Aorta (tissue), 5 donors: ENCODE measurements around the gene SERINC5. TPM values are rescaled to one million over a fixed set of nuclear protein-coding genes. Genes with fewer than 3 reads are reported as not detected.
A peak's percentile ranks its signal among the peaks of the same experiment; 100 is the strongest.

ENCODE experiments used
- ATAC-seq: fragments of 200-7000 bp; cut with Tn5 transposase; one replicate; pipeline ENCODE4 v1.9.1; 2022; ENCODE audit warnings: moderate library complexity; ENCODE audit not compliant: low FRiP score
- DNase-seq, 2 donors: peaks; one replicate each; pipeline ENCODE4 v3.0.0-alpha.2; 2020
- H3K27ac ChIP-seq, 2 donors: one replicate each; pipeline ENCODE4 v1.5.1; 2013; ENCODE audit warnings: low read length in 2 of 2, mild to moderate bottlenecking in 2 of 2, moderate library complexity in 2 of 2, control low read depth in 1 of 2, inconsistent platforms in 1 of 2, low read depth in 1 of 2
- H3K27me3 ChIP-seq, 2 donors: one replicate each; pipeline ENCODE4 v1.6.1; 2013; ENCODE audit warnings: control low read depth in 1 of 2, low read length in 1 of 2, mild to moderate bottlenecking in 1 of 2, moderate library complexity in 1 of 2; ENCODE audit not compliant: insufficient read depth in 2 of 2, control insufficient read depth in 1 of 2
- H3K36me3 ChIP-seq, 2 donors: one replicate each; pipeline ENCODE4 v1.6.1; 2013; ENCODE audit warnings: control low read depth in 1 of 2, low read length in 1 of 2, mild to moderate bottlenecking in 1 of 2; ENCODE audit not compliant: insufficient read depth in 2 of 2, control insufficient read depth in 1 of 2
- H3K4me1 ChIP-seq, 2 donors: one replicate each; pipeline ENCODE4 v1.6.1; 2013; ENCODE audit warnings: low read length in 2 of 2, control low read depth in 1 of 2, mild to moderate bottlenecking in 1 of 2, moderate library complexity in 1 of 2; ENCODE audit not compliant: insufficient read depth in 2 of 2, control insufficient read depth in 1 of 2
- H3K4me3 ChIP-seq, 2 donors: one replicate each; pipeline ENCODE4 v1.5.1; 2013; ENCODE audit warnings: low read length in 2 of 2, control low read depth in 1 of 2, mild to moderate bottlenecking in 1 of 2
- H3K9me3 ChIP-seq: one replicate; pipeline ENCODE4 v1.6.1; 2013; ENCODE audit warnings: mild to moderate bottlenecking, low read length; ENCODE audit not compliant: control insufficient read depth
- WGBS, 2 donors: extraction: QIAGEN DNeasy Blood & Tissue Kit; methylation state at CpG; one replicate each; pipeline ENCODE4 v1.1.7; 2013; 5-methylcytosine and 5-hydroxymethylcytosine counted together
- intact Hi-C, 2 donors: fragments of 100-400 bp; cut with DNase I; formaldehyde crosslinking; loops; one replicate each; pipeline versions ENCODE4 v1.14.2 to v1.15.0; 2022
- polyA plus RNA-seq, 2 donors: library from polyadenylated mRNA; stranded (reverse); fragments of 200-250 nt; gene quantifications; one replicate each; pipeline ENCODE4 v1.2.3, GENCODE V29; 2013
- total RNA-seq, 2 donors: library from RNA; stranded (reverse); fragmentation: NEBNext Ultra II Directional; extraction: Animal tissue kit (Norgen Biotek cat#: 25700); gene quantifications; one replicate each; pipeline ENCODE4 v1.2.1, GENCODE V29; 2021
- donor health status: healthy with polysubstance abuse.
- donor health status: Bipolar disorder and iron deficiency.
- donor health status: DM: no; HTN: no; CAD: no.
- donor health status: DM: no; HTN: no; CAD: no.
- donor health status: DM: yes; HTN: yes; CAD: no.

SERINC5 gene
- total and polyA plus RNA-seq, 4 donors, result 1.4 to 22.1 (median 8.6) TPM

- H3K27ac ChIP-seq, result no peak overlapping the region
- ATAC-seq, result no peak
- H3K27me3 ChIP-seq, result no peaks in the 10 kb centered on the region
- peaks cover 0 to 3% of the 10 kb centered on the region in 2 donors for H3K36me3 ChIP-seq
- no peaks in the 10 kb centered on the region for H3K4me1 ChIP-seq
- H3K4me3 ChIP-seq, result no peak overlapping the region
- no peak for DNase-seq
- H3K9me3 ChIP-seq, result no peaks in the 10 kb centered on the region
- 55 to 59% methylated on average over 4 of the region's 4 CpGs for WGBS, 2 donors
- intact Hi-C loops, result no loop called here
Measured at GRCh38 chr5:80229902-80230255, 26.0 kb downstream of the SERINC5 start.

GRCh38 chr5:80227979-80228596 is 27.8 kb downstream of the SERINC5 start:
- H3K4me3 ChIP-seq, result no peak overlapping the region
- no peak overlapping the region for H3K27ac ChIP-seq
- DNase-seq, result no peak
- H3K9me3 ChIP-seq, result no peaks in the 10 kb centered on the region
- no peaks in the 10 kb centered on the region for H3K27me3 ChIP-seq
- peaks cover 0 to 3% of the 10 kb centered on the region in 2 donors for H3K36me3 ChIP-seq
- no peak for ATAC-seq
- 90 to 96% methylated on average over 4 of the region's 4 CpGs for WGBS, 2 donors
- H3K4me1 ChIP-seq, result no peaks in the 10 kb centered on the region
- intact Hi-C loops, result no loop called here

GRCh38 chr5:80225934-80226326 is 29.9 kb downstream of the SERINC5 start:
- Histone ChIP-seq H3K4me3 (no peak overlapping the region), H3K36me3 (peaks cover 0 to 3% of the 10 kb centered on the region in 2 donors), H3K27me3 (no peaks in the 10 kb centered on the region), H3K27ac (no peak overlapping the region), H3K4me1 (no peaks in the 10 kb centered on the region), H3K9me3 (no peaks in the 10 kb centered on the region)
- no peak for DNase-seq
- WGBS, 2 donors, result 81 to 82% methylated on average over 6 of the region's 6 CpGs
- ATAC-seq, result no peak
- intact Hi-C loops, result no loop called here

GRCh38 chr5:80225189-80225933 is 30.5 kb downstream of the SERINC5 start:
- 78 to 87% methylated on average over 6 of the region's 6 CpGs for WGBS, 2 donors

GRCh38 chr5:80223561-80223960 is 32.3 kb downstream of the SERINC5 start:
- Histone ChIP-seq H3K36me3 (peaks cover 0 to 3% of the 10 kb centered on the region in 2 donors), H3K4me1 (no peaks in the 10 kb centered on the region), H3K27me3 (no peaks in the 10 kb centered on the region), H3K27ac (no peak overlapping the region), H3K4me3 (no peak overlapping the region), H3K9me3 (no peaks in the 10 kb centered on the region)
- no peak for ATAC-seq
- intact Hi-C loops, result no loop called here
- WGBS, 2 donors, result 93 to 96% methylated on average over 9 of the region's 9 CpGs
- no peak for DNase-seq

More at GRCh38 chr5:80225189-80225933, 30.5 kb downstream of the SERINC5 start:
- Histone ChIP-seq H3K9me3 (no peaks in the 10 kb centered on the region), H3K4me3 (no peak overlapping the region), H3K27me3 (no peaks in the 10 kb centered on the region), H3K36me3 (peaks cover 0 to 3% of the 10 kb centered on the region in 2 donors), H3K27ac (no peak overlapping the region), H3K4me1 (no peaks in the 10 kb centered on the region)
- no peak for DNase-seq
- intact Hi-C loops, result no loop called here
- ATAC-seq, result no peak

GRCh38 chr5:80220245-80220897 is 35.5 kb downstream of the SERINC5 start:
- no peaks in the 10 kb centered on the region for H3K4me1 ChIP-seq
- H3K4me3 ChIP-seq, result no peak overlapping the region
- ATAC-seq (no peak), DNase-seq (no peak)
- intact Hi-C loops, result no loop called here
- WGBS, 2 donors, result 97 to 98% methylated on average over 5 of the region's 5 CpGs
- no peak overlapping the region for H3K27ac ChIP-seq
- no peaks in the 10 kb centered on the region for H3K27me3 ChIP-seq
- H3K9me3 ChIP-seq, result no peaks in the 10 kb centered on the region
- H3K36me3 ChIP-seq, result no peaks in the 10 kb centered on the region

- 43 to 52% methylated on average over 4 of the region's 4 CpGs for WGBS, 2 donors
Measured at GRCh38 chr5:80219391-80219790, 36.5 kb downstream of the SERINC5 start.

GRCh38 chr5:80217667-80218066 is 38.2 kb downstream of the SERINC5 start:
- intact Hi-C loops, result loop anchor here in 1 of 2 donors (1.0 kb wide), 1 partner anchor 30 kb away; no protein-coding TSS in a partner anchor
- H3K27ac ChIP-seq, result peak overlapping the region; percentile 0 to 46
- no peaks in the 10 kb centered on the region for H3K4me1 ChIP-seq
- no peaks in the 10 kb centered on the region for H3K9me3 ChIP-seq
- ATAC-seq, result no peak
- no peaks in the 10 kb centered on the region for H3K27me3 ChIP-seq
- no peak overlapping the region for H3K4me3 ChIP-seq
- H3K36me3 ChIP-seq, result no peaks in the 10 kb centered on the region
- 76 to 82% methylated on average over 2 of the region's 2 CpGs for WGBS, 2 donors
- DNase-seq, result no peak

More at GRCh38 chr5:80219391-80219790, 36.5 kb downstream of the SERINC5 start:
- H3K27me3 ChIP-seq, result no peaks in the 10 kb centered on the region
- H3K27ac ChIP-seq, result no peak overlapping the region
- ATAC-seq (no peak), DNase-seq (no peak)
- intact Hi-C loops, result no loop called here
- H3K9me3 ChIP-seq, result no peaks in the 10 kb centered on the region
- no peak overlapping the region for H3K4me3 ChIP-seq
- no peaks in the 10 kb centered on the region for H3K36me3 ChIP-seq
- no peaks in the 10 kb centered on the region for H3K4me1 ChIP-seq
